Measurements from ENCODE around the gene WIPF1.

The WIPF1 gene

GRCh38 chr2:174524527-174524926 is 73.1 kb downstream of the WIPF1 start:
- no peak overlapping the region for H2BK15ac ChIP-seq (replicated peaks; ENCODE audit: low read depth)
- WGBS (ENCODE audit: extremely low coverage, insufficient coverage, low lambda C conversion rate), result no CpG with 5 or more reads among the region's 2 CpGs
- H3K4me2 ChIP-seq (ENCODE audit: low read length), result no peak overlapping the region
- H3K23ac ChIP-seq (ENCODE audit: low read length), result no peak overlapping the region
- no peaks in the 10 kb centered on the region for H3K79me1 ChIP-seq (ENCODE audit: low read length)
- no peak for DNase-seq
- H3K4me3 ChIP-seq (ENCODE audit: low read length), result no peak overlapping the region
- H4K5ac ChIP-seq (ENCODE audit: low read length), result no peak overlapping the region
- H2BK5ac ChIP-seq (ENCODE audit: low read length), result no peak overlapping the region
- H3K56ac ChIP-seq (ENCODE audit: low read length), result no peak overlapping the region
- H3K27me3 ChIP-seq (ENCODE audit: insufficient read depth, low read length, poor library complexity), result no peaks in the 10 kb centered on the region
- no peak overlapping the region for H2BK120ac ChIP-seq (ENCODE audit: low read depth, low read length)
- no peak overlapping the region for H4K8ac ChIP-seq (ENCODE audit: low read depth, low read length)
- no peaks in the 10 kb centered on the region for H3K4me1 ChIP-seq (ENCODE audit: control insufficient read depth, low read depth, low read length)
- no peak overlapping the region for H3K27ac ChIP-seq (ENCODE audit: low read depth, low read length)
- no peak overlapping the region for H3K4ac ChIP-seq (ENCODE audit: low read depth, low read length)
- no peak overlapping the region for H2AK5ac ChIP-seq (ENCODE audit: low read length)
- H3K18ac ChIP-seq (ENCODE audit: low read length), result no peak overlapping the region
- H3K9ac ChIP-seq (ENCODE audit: low read length), result no peak overlapping the region
- no peaks in the 10 kb centered on the region for H3K79me2 ChIP-seq (ENCODE audit: control insufficient read depth, insufficient read depth, low read length)
- H3K36me3 ChIP-seq (ENCODE audit: control insufficient read depth, insufficient read depth, low read length), result no peaks in the 10 kb centered on the region

DNA sequence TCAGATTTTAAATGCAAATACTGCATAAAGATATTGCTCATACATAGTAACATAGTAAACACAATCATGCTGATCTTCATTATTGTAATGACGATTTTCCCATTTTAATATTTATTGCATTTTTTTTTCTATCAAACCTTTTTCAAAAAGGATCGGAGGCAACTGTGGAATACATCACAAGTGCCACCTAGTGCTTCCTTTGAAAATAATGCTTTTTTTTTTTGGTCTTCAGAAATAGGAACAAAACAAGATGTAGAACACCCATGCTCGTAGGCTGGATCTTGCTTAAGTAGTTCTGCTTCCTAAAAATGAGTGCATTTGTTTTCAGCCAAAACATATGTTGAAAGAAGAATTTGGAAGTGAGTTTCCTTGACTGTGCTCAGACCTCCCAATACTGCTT is 75.1 kb downstream of the WIPF1 start:
- Histone ChIP-seq H4K5ac (ENCODE audit: low read length) (no peak overlapping the region), H3K56ac (ENCODE audit: low read length) (no peak overlapping the region), H3K4ac (ENCODE audit: low read depth, low read length) (no peak overlapping the region), H3K27me3 (ENCODE audit: insufficient read depth, low read length, poor library complexity) (no peaks in the 10 kb centered on the region), H3K79me2 (ENCODE audit: control insufficient read depth, insufficient read depth, low read length) (no peaks in the 10 kb centered on the region), H3K23ac (ENCODE audit: low read length) (no peak overlapping the region), H2BK15ac (replicated peaks; ENCODE audit: low read depth) (no peak overlapping the region), H3K4me3 (ENCODE audit: low read length) (no peak overlapping the region), H2BK120ac (ENCODE audit: low read depth, low read length) (no peak overlapping the region), H3K4me2 (ENCODE audit: low read length) (no peak overlapping the region), H3K36me3 (ENCODE audit: control insufficient read depth, insufficient read depth, low read length) (no peaks in the 10 kb centered on the region), H3K4me1 (ENCODE audit: control insufficient read depth, low read depth, low read length) (no peaks in the 10 kb centered on the region), H3K9ac (ENCODE audit: low read length) (no peak overlapping the region), H2AK5ac (ENCODE audit: low read length) (no peak overlapping the region), H3K27ac (ENCODE audit: low read depth, low read length) (no peak overlapping the region), H3K18ac (ENCODE audit: low read length) (no peak overlapping the region), H3K79me1 (ENCODE audit: low read length) (no peaks in the 10 kb centered on the region), H2BK5ac (ENCODE audit: low read length) (no peak overlapping the region), H4K8ac (ENCODE audit: low read depth, low read length) (no peak overlapping the region)
- no CpG with 5 or more reads among the region's 3 CpGs for WGBS (ENCODE audit: extremely low coverage, insufficient coverage, low lambda C conversion rate)
- DNase-seq, result no peak

DNA sequence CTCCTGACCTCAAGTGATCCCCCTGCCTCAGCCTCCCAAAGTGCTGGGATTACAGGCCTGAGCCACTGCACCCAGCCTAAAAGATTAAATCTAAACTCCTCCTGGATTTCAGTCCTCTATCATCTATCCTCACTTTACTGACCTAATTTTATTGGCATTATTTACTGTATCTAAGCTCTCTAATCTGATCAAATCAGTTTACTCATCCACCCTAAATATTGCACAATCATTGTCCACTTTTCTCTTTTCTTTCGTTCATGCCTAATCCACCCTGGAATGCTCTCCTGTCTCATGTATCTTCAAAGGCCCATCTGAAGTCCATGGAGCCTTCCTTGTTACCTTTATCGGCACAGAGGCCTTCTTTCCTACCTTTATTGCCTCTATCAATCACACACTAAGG is 79.2 kb downstream of the WIPF1 start:
- no peaks in the 10 kb centered on the region for H3K27me3 ChIP-seq (ENCODE audit: insufficient read depth, low read length, poor library complexity)
- no peak overlapping the region for H3K4me2 ChIP-seq (ENCODE audit: low read length)
- no peak overlapping the region for H2BK15ac ChIP-seq (replicated peaks; ENCODE audit: low read depth)
- no CpG with 5 or more reads among the region's 2 CpGs for WGBS (ENCODE audit: extremely low coverage, insufficient coverage, low lambda C conversion rate)
- no peak overlapping the region for H2AK5ac ChIP-seq (ENCODE audit: low read length)
- H3K9ac ChIP-seq (ENCODE audit: low read length), result no peak overlapping the region
- H3K4me3 ChIP-seq (ENCODE audit: low read length), result no peak overlapping the region
- no peaks in the 10 kb centered on the region for H3K36me3 ChIP-seq (ENCODE audit: control insufficient read depth, insufficient read depth, low read length)
- no peaks in the 10 kb centered on the region for H3K79me1 ChIP-seq (ENCODE audit: low read length)
- no peak overlapping the region for H2BK5ac ChIP-seq (ENCODE audit: low read length)
- no peak overlapping the region for H3K27ac ChIP-seq (ENCODE audit: low read depth, low read length)
- no peak overlapping the region for H4K5ac ChIP-seq (ENCODE audit: low read length)
- no peak overlapping the region for H3K18ac ChIP-seq (ENCODE audit: low read length)
- H3K56ac ChIP-seq (ENCODE audit: low read length), result no peak overlapping the region
- H2BK120ac ChIP-seq (ENCODE audit: low read depth, low read length), result no peak overlapping the region
- H3K23ac ChIP-seq (ENCODE audit: low read length), result no peak overlapping the region
- H3K4me1 ChIP-seq (ENCODE audit: control insufficient read depth, low read depth, low read length), result no peaks in the 10 kb centered on the region
- H3K4ac ChIP-seq (ENCODE audit: low read depth, low read length), result no peak overlapping the region
- no peak overlapping the region for H4K8ac ChIP-seq (ENCODE audit: low read depth, low read length)
- no peak for DNase-seq
- H3K79me2 ChIP-seq (ENCODE audit: control insufficient read depth, insufficient read depth, low read length), result no peaks in the 10 kb centered on the region

GRCh38 chr2:174516501-174517378 is 80.9 kb downstream of the WIPF1 start:
- no peaks in the 10 kb centered on the region for H3K36me3 ChIP-seq (ENCODE audit: control insufficient read depth, insufficient read depth, low read length)
- H2BK15ac ChIP-seq (replicated peaks; ENCODE audit: low read depth), result no peak overlapping the region
- no peak overlapping the region for H3K4me3 ChIP-seq (ENCODE audit: low read length)
- H3K9ac ChIP-seq (ENCODE audit: low read length), result no peak overlapping the region
- no peaks in the 10 kb centered on the region for H3K79me1 ChIP-seq (ENCODE audit: low read length)
- H3K27me3 ChIP-seq (ENCODE audit: insufficient read depth, low read length, poor library complexity), result no peaks in the 10 kb centered on the region
- no peak overlapping the region for H3K18ac ChIP-seq (ENCODE audit: low read length)
- no peak overlapping the region for H3K27ac ChIP-seq (ENCODE audit: low read depth, low read length)
- no peak overlapping the region for H4K5ac ChIP-seq (ENCODE audit: low read length)
- H3K79me2 ChIP-seq (ENCODE audit: control insufficient read depth, insufficient read depth, low read length), result no peaks in the 10 kb centered on the region
- no peak overlapping the region for H4K8ac ChIP-seq (ENCODE audit: low read depth, low read length)
- H3K56ac ChIP-seq (ENCODE audit: low read length), result no peak overlapping the region
- DNase-seq, result no peak
- no peak overlapping the region for H2BK5ac ChIP-seq (ENCODE audit: low read length)
- H3K4me2 ChIP-seq (ENCODE audit: low read length), result no peak overlapping the region
- no peak overlapping the region for H2AK5ac ChIP-seq (ENCODE audit: low read length)
- H3K4me1 ChIP-seq (ENCODE audit: control insufficient read depth, low read depth, low read length), result no peaks in the 10 kb centered on the region
- H3K23ac ChIP-seq (ENCODE audit: low read length), result no peak overlapping the region
- H3K4ac ChIP-seq (ENCODE audit: low read depth, low read length), result no peak overlapping the region
- H2BK120ac ChIP-seq (ENCODE audit: low read depth, low read length), result no peak overlapping the region
- no CpG with 5 or more reads among the region's 5 CpGs for WGBS (ENCODE audit: extremely low coverage, insufficient coverage, low lambda C conversion rate)

DNA sequence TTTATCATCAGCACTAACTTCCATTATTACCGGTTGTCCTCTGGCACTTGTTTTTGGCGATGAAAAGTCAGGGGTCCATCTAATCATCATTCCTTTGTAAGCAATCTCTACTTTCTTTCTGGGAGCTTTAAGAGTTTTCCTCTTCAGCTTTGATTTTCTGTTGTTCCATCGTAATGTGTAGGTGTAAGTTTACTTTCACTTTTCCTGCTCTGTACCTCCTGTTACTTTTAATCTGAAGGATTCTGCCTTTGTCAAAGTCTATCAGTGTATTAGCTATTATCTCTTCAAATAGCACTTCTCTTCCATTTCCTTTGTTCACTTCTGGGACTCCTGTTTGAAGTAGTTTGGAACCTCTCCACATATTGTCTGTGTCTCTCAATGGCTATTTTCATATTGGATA is 85.3 kb downstream of the WIPF1 start:
- H3K23ac ChIP-seq (ENCODE audit: low read length), result no peak overlapping the region
- H3K79me1 ChIP-seq (ENCODE audit: low read length), result no peaks in the 10 kb centered on the region
- H3K4me2 ChIP-seq (ENCODE audit: low read length), result no peak overlapping the region
- WGBS (ENCODE audit: extremely low coverage, insufficient coverage, low lambda C conversion rate), result no CpG with 5 or more reads among the region's 3 CpGs
- H3K9ac ChIP-seq (ENCODE audit: low read length), result no peak overlapping the region
- H3K27me3 ChIP-seq (ENCODE audit: insufficient read depth, low read length, poor library complexity), result no peaks in the 10 kb centered on the region
- no peak overlapping the region for H2BK15ac ChIP-seq (replicated peaks; ENCODE audit: low read depth)
- H2BK120ac ChIP-seq (ENCODE audit: low read depth, low read length), result no peak overlapping the region
- H3K36me3 ChIP-seq (ENCODE audit: control insufficient read depth, insufficient read depth, low read length), result no peaks in the 10 kb centered on the region
- no peak overlapping the region for H2AK5ac ChIP-seq (ENCODE audit: low read length)
- H4K5ac ChIP-seq (ENCODE audit: low read length), result no peak overlapping the region
- DNase-seq, result no peak
- no peak overlapping the region for H4K8ac ChIP-seq (ENCODE audit: low read depth, low read length)
- H3K4ac ChIP-seq (ENCODE audit: low read depth, low read length), result no peak overlapping the region
- no peaks in the 10 kb centered on the region for H3K79me2 ChIP-seq (ENCODE audit: control insufficient read depth, insufficient read depth, low read length)
- no peak overlapping the region for H3K4me3 ChIP-seq (ENCODE audit: low read length)
- no peak overlapping the region for H3K56ac ChIP-seq (ENCODE audit: low read length)
- H2BK5ac ChIP-seq (ENCODE audit: low read length), result no peak overlapping the region
- H3K27ac ChIP-seq (ENCODE audit: low read depth, low read length), result no peak overlapping the region
- no peaks in the 10 kb centered on the region for H3K4me1 ChIP-seq (ENCODE audit: control insufficient read depth, low read depth, low read length)
- no peak overlapping the region for H3K18ac ChIP-seq (ENCODE audit: low read length)

All from mesendoderm (in vitro differentiated cells).